Activated T-helper 17 cell treated with anti-CD3 and anti-CD28 coated beads, Interleukin-2, amount 50 U/mL, for 72 hours (primary cell): Measurements from ENCODE around the gene TANK. TPM values are rescaled to one million over a fixed set of nuclear protein-coding genes. Genes with fewer than 3 reads are reported as not detected.
"Not testable (repeated sequence)": the region's sequence is repeated elsewhere in the genome, so short reads cannot be mapped to it uniquely, and the experiment has no call there.

Source experiments
- ATAC-seq: fragments of 150-1000 bp; cut with Tn5 transposase; replicated peaks from 2 replicates; pipeline ENCODE4 v1.10.0; 2021; ENCODE audit warnings: mild to moderate bottlenecking, moderate library complexity
- H3K27ac Mint-ChIP-seq: one replicate; pipeline ENCODE4 v1.8.0; 2022; ENCODE audit warnings: mixed read lengths
- H3K27me3 Mint-ChIP-seq: one replicate; pipeline ENCODE4 v1.8.0; 2022; ENCODE audit warnings: mixed read lengths
- H3K36me3 Mint-ChIP-seq: one replicate; pipeline ENCODE4 v1.8.0; 2022; ENCODE audit warnings: low read depth, mild to moderate bottlenecking, mixed read lengths
- H3K4me1 Mint-ChIP-seq: one replicate; pipeline ENCODE4 v1.8.0; 2022; ENCODE audit warnings: mixed read lengths
- H3K4me3 Mint-ChIP-seq: one replicate; pipeline ENCODE4 v1.8.0; 2022; ENCODE audit warnings: mild to moderate bottlenecking, mixed read lengths
- H3K9me3 Mint-ChIP-seq: one replicate; pipeline ENCODE4 v1.8.0; 2022; ENCODE audit warnings: mixed read lengths
- total RNA-seq, 2 donors: library from RNA; stranded (reverse); gene quantifications; one replicate each; pipeline ENCODE4 v1.2.3, GENCODE V29; 2022

TANK gene
- total RNA-seq, 2 donors from 2014 or later = 110 to 114 TPM

- H3K27me3 Mint-ChIP-seq, H3K4me3 Mint-ChIP-seq, H3K27ac Mint-ChIP-seq, ATAC-seq, H3K36me3 Mint-ChIP-seq, H3K9me3 Mint-ChIP-seq, H3K4me1 Mint-ChIP-seq: not testable (repeated sequence)
Observed at GRCh38 chr2:161278564-161279229, 118.5 kb downstream of the TANK start.

DNA sequence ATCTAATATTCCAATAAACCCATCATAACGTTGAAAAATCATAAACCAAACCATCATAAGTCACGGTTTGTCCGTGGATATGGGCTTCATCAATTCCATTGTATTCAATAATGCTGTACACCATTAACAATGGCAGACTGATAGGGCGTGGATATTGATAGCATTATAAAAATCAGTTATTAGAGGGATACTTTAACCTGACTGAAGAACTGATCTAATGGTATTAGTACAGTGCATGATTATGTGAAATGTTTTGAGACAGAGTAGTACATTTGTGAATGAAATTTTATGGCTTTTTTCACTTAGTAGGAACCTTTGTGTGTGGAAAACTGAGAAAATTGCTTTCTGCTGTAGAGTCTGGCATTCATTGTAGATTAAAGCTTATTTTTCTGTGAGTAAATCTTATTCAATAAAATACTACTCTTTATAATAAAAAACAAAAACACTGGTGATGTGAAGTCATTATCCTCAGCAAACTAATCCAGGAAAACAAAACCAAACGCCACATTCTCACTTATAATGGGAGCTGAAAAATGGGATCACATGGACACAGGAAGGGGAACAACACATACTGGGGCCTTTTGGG, 119.1 kb downstream of the TANK start:
- not testable (repeated sequence) for H3K4me1 Mint-ChIP-seq, H3K9me3 Mint-ChIP-seq, H3K27ac Mint-ChIP-seq, H3K27me3 Mint-ChIP-seq, ATAC-seq, H3K4me3 Mint-ChIP-seq, H3K36me3 Mint-ChIP-seq

GRCh38 chr2:161280906-161281323, 120.7 kb downstream of the TANK start:
- not testable (repeated sequence) for ATAC-seq, H3K4me3 Mint-ChIP-seq, H3K27me3 Mint-ChIP-seq, H3K4me1 Mint-ChIP-seq, H3K9me3 Mint-ChIP-seq, H3K36me3 Mint-ChIP-seq, H3K27ac Mint-ChIP-seq

- H3K36me3 Mint-ChIP-seq, H3K27ac Mint-ChIP-seq, H3K4me1 Mint-ChIP-seq, ATAC-seq, H3K27me3 Mint-ChIP-seq, H3K4me3 Mint-ChIP-seq, H3K9me3 Mint-ChIP-seq: not testable (repeated sequence)
Observed at GRCh38 chr2:161281615-161282310, 121.5 kb downstream of the TANK start.

- not testable (repeated sequence) for H3K9me3 Mint-ChIP-seq, ATAC-seq, H3K4me1 Mint-ChIP-seq, H3K4me3 Mint-ChIP-seq, H3K27ac Mint-ChIP-seq, H3K36me3 Mint-ChIP-seq, H3K27me3 Mint-ChIP-seq
Observed at GRCh38 chr2:161282311-161282644, 122.0 kb downstream of the TANK start.

- Mint-ChIP-seq H3K36me3 (no peaks in the 10 kb centered on the region), H3K4me1 (no peaks in the 10 kb centered on the region), H3K27me3 (peaks cover 12% of the 10 kb centered on the region), H3K27ac (no peak overlapping the region), H3K4me3 (no peak overlapping the region), H3K9me3 (no peaks in the 10 kb centered on the region)
- ATAC-seq = no peak
Observed at GRCh38 chr2:161283926-161284325, 123.7 kb downstream of the TANK start.

Other genes starting within 250 kb of the TANK start
- 100 to 1,000 TPM in 1 of 2 donors, 10 to 100 TPM in 1; 80.1 to 119 TPM for gene PSMD14, start 148.0 kb downstream of the TANK start, total RNA-seq